ENCODE results near the gene TPRN.
A peak's percentile ranks its signal among the peaks of the same experiment; 100 is the strongest.

The TPRN gene

GRCh38 chr9:137158625-137159024 is 41.9 kb downstream of the TPRN start:
- DNase-seq = no peak

GRCh38 chr9:137157618-137158415 is 42.7 kb downstream of the TPRN start:
- DNase-seq = no peak

GRCh38 chr9:137156567-137157375 is 43.8 kb downstream of the TPRN start:
- DNase-seq = no peak

GRCh38 chr9:137152844-137153405 is 47.6 kb downstream of the TPRN start:
- DNase-seq = no peak

GRCh38 chr9:137150617-137151457 is 49.7 kb downstream of the TPRN start:
- no peak for DNase-seq

- no peak for DNase-seq
Observed at GRCh38 chr9:137149942-137150616, 50.5 kb downstream of the TPRN start.

- DNase-seq = no peak
Observed at GRCh38 chr9:137149363-137149762, 51.2 kb downstream of the TPRN start.

- peak; percentile 58 for DNase-seq
Observed at GRCh38 chr9:137148661-137149060, 51.9 kb downstream of the TPRN start.

- no peak for DNase-seq
Observed at GRCh38 chr9:137148242-137148641, 52.3 kb downstream of the TPRN start.

- DNase-seq = no peak
Observed at GRCh38 chr9:137147793-137148160, 52.8 kb downstream of the TPRN start.

- no peak for DNase-seq
Observed at GRCh38 chr9:137147091-137147792, 53.3 kb downstream of the TPRN start.

GRCh38 chr9:137146527-137146918 is 54.0 kb downstream of the TPRN start:
- DNase-seq = no peak

- no peak for DNase-seq
Observed at GRCh38 chr9:137145731-137146526, 54.6 kb downstream of the TPRN start.

GRCh38 chr9:137143459-137143858 is 57.1 kb downstream of the TPRN start:
- no peak for DNase-seq

GRCh38 chr9:137141976-137142936 is 58.3 kb downstream of the TPRN start:
- DNase-seq = no peak

Measured in NCI-H510A (cell line).